Lung (tissue), 12 donors: ENCODE data around the gene GATAD1. TPM values are rescaled to one million over a fixed set of nuclear protein-coding genes. Genes with fewer than 3 reads are reported as not detected.

ENCODE experiments used
- ATAC-seq: fragments of 200-7000 bp; cut with Tn5 transposase; one replicate; pipeline ENCODE4 v1.9.1; 2020; ENCODE audit warnings: moderate number of reproducible peaks; ENCODE audit not compliant: insufficient read depth, low FRiP score
- DNase-seq, 3 donors: peaks; one replicate each; pipeline ENCODE4 v3.0.0-alpha.2; 2013 to 2017
- H3K27ac ChIP-seq, 2 donors: one replicate each; pipeline ENCODE4 v1.5.1; 2013; ENCODE audit warnings: mild to moderate bottlenecking in 2 of 2, moderate library complexity in 2 of 2, control low read depth in 1 of 2, inconsistent platforms in 1 of 2, low read depth in 1 of 2, low read length in 1 of 2
- H3K27me3 ChIP-seq, 3 donors: one replicate each; pipeline ENCODE4 v1.5.1; 2013; ENCODE audit warnings: low read length in 2 of 3; ENCODE audit not compliant: control insufficient read depth in 3 of 3, insufficient read depth in 3 of 3
- H3K36me3 ChIP-seq, 4 donors: one replicate each; pipeline ENCODE4 v1.5.1; 2013; ENCODE audit warnings: low read length in 4 of 4, mild to moderate bottlenecking in 1 of 4, moderate library complexity in 1 of 4; ENCODE audit not compliant: control insufficient read depth in 4 of 4, insufficient read depth in 4 of 4
- H3K4me1 ChIP-seq, 5 donors: one replicate each; pipeline ENCODE4 v1.5.1; 2013; ENCODE audit warnings: low read length in 5 of 5, mild to moderate bottlenecking in 2 of 5, moderate library complexity in 1 of 5; ENCODE audit not compliant: control insufficient read depth in 5 of 5, insufficient read depth in 5 of 5
- H3K4me3 ChIP-seq: one replicate; pipeline ENCODE4 v1.5.1; 2013; ENCODE audit warnings: mild to moderate bottlenecking, control low read depth, moderate library complexity
- H3K9ac ChIP-seq, 2 donors: one replicate each; pipeline ENCODE4 v1.5.1; 2013; ENCODE audit warnings: low read length in 2 of 2, control low read depth in 1 of 2; ENCODE audit not compliant: insufficient read depth in 1 of 2
- H3K9me3 ChIP-seq, 4 donors: one replicate each; pipeline ENCODE4 v1.5.1; 2013; ENCODE audit warnings: low read length in 3 of 4, mild to moderate bottlenecking in 1 of 4, moderate library complexity in 1 of 4; ENCODE audit not compliant: control insufficient read depth in 4 of 4, insufficient read depth in 3 of 4
- CTCF ChIP-seq: IDR thresholded peaks from 2 replicates; pipeline ENCODE4 v1.5.1; 2012; ENCODE audit warnings: mild to moderate bottlenecking; ENCODE audit errors: control extremely low read depth, extremely low read depth
- WGBS, 2 donors: extraction: QIAGEN DNeasy Blood & Tissue Kit; methylation state at CpG; one replicate each; pipeline ENCODE4 v1.1.7; 2013; 5-methylcytosine and 5-hydroxymethylcytosine counted together
- polyA plus RNA-seq, 2 donors: library from polyadenylated mRNA; stranded (reverse); fragments of 200-250 nt; gene quantifications; one replicate each; pipeline ENCODE4 v1.2.1, GENCODE V29; 2013
- total RNA-seq, 2 donors: library from RNA; depleted of rRNA in 1 of 2; stranded (reverse); fragments of >200 nt in 1 of 2; gene quantifications; one replicate each; pipeline ENCODE4 v1.2.1, GENCODE V29; 2014 to 2021
- donor health status: control.
- donor health status: control.
- donor health status: Bipolar disorder and iron deficiency.
- donor health status: healthy.
- donor health status: DM: yes; HTN: yes; CAD: no.

Gene GATAD1
- total and polyA plus RNA-seq, 4 donors, result 15.9 to 80.3 (median 28.1) TPM

- Histone ChIP-seq H3K27ac (no peak overlapping the region), H3K9me3 (no peaks in the 10 kb centered on the region), H3K9ac (no peak overlapping the region), H3K4me1 (no peaks in the 10 kb centered on the region), H3K4me3 (no peak overlapping the region), H3K27me3 (no peaks in the 10 kb centered on the region), H3K36me3 (peaks cover 4 to 13% (median 9%) of the 10 kb centered on the region in 4 donors)
- no peak for TF ChIP-seq CTCF
- ATAC-seq (no peak), DNase-seq (peak; percentile 27 to 57 (median 30))
- WGBS, 2 donors, result 63 to 69% methylated on average over 4 of the region's 4 CpGs
Measured at GRCh38 chr7:92402920-92403759, 44.1 kb upstream of the GATAD1 start.

GRCh38 chr7:92403760-92404074, 43.6 kb upstream of the GATAD1 start:
- Histone ChIP-seq H3K4me1 (no peaks in the 10 kb centered on the region), H3K9ac (no peak overlapping the region), H3K9me3 (no peaks in the 10 kb centered on the region), H3K36me3 (peaks cover under 1 to 8% (median 3%) of the 10 kb centered on the region in 4 donors), H3K4me3 (no peak overlapping the region), H3K27me3 (no peaks in the 10 kb centered on the region), H3K27ac (no peak overlapping the region)
- no peak for TF ChIP-seq CTCF
- WGBS, 2 donors, result 75 to 84% methylated on average over 6 of the region's 6 CpGs
- no peak for ATAC-seq
- DNase-seq, result no peak

- H3K27ac ChIP-seq, result no peak overlapping the region
- TF ChIP-seq CTCF, result no peak
- H3K4me3 ChIP-seq, result no peak overlapping the region
- H3K9ac ChIP-seq, result no peak overlapping the region
- peaks cover 0 to 4% (median 1%) of the 10 kb centered on the region in 4 donors for H3K36me3 ChIP-seq
- no peak for ATAC-seq
- no peak for DNase-seq
- no peaks in the 10 kb centered on the region for H3K4me1 ChIP-seq
- no peaks in the 10 kb centered on the region for H3K27me3 ChIP-seq
- H3K9me3 ChIP-seq, result no peaks in the 10 kb centered on the region
- WGBS, 2 donors, result 25 to 78% methylated on average over 6 of the region's 6 CpGs
Measured at GRCh38 chr7:92404170-92404614, 43.1 kb upstream of the GATAD1 start.
